Subcutaneous adipose tissue (tissue), 4 donors: ENCODE results near the gene FAM177A1. TPM values are rescaled to one million over a fixed set of nuclear protein-coding genes. Genes with fewer than 3 reads are reported as not detected.

ENCODE experiments used
- CTCF ChIP-seq: fragments of 450-650 bp; IDR thresholded peaks from one replicate; pipeline ENCODE4 v1.5.1; 2016; ENCODE audit warnings: low read depth, mild to moderate bottlenecking, control low read depth, antibody characterized with exemption, moderate library complexity
- total RNA-seq, 4 donors: library from RNA; depleted of rRNA; stranded (reverse); fragments of >200 nt; gene quantifications; one replicate each; pipeline ENCODE4 v1.1.0, GENCODE V29; 2016

Gene FAM177A1
- total RNA-seq, 4 donors from 2014 or later: 23.3 to 58.6 (median 40.5) TPM

DNA sequence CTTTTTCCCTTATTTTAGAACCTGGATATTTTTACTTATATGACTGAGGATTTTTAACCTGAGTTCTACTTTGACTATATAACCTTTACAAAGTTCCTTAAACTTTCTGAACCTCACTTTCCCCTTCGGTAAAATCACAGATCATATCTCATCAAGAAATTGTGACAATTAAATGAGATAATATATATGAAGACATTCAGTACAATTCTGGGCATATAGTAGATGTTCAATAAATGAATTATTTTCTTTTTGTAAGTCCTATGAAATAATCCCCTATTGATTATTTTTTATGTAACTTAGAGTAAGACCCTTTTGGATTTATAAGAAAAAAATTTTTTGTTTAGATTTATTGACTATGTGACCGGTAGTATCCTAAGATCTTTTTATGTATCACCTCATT, 17.6 kb upstream of the FAM177A1 start:
- TF ChIP-seq CTCF: no peak

DNA sequence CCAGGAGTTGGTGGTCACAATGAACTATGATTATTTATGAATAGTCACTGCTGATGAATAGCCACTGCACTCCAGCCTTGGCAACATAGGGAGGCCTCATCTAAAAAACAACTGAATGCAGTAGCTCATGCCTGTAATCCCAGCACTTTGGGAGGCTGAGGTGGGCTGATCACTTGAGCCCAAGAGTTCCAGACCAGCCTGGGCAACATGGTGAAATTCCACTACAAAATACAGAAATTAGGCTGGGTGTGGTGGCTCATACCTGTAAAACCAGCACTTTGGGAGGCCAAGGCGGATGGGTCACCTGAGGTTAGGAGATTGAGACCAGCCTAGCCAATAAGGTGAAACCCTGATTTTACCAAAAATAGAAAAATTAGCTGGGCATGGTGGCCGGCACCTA, 13.5 kb upstream of the FAM177A1 start:
- no peak for TF ChIP-seq CTCF

DNA sequence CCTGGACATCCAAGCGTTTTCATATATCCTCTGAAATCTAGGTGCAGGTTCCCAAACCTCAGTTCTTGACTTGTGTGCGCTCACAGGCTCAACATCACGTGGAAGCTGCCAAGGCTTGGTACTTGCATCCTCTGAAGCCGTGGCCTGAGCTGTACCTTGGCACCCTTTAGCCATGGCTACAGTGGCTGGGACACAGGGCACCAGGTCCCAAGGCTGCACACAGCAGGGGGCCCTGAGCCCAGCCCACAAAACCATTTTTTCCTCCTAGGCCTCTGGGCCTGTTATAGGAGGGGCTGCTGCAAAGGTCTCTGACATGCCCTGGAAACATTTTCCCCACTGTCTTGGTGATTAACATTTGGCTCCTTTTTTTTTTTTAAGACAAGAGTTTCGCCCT, 11.6 kb upstream of the FAM177A1 start:
- TF ChIP-seq CTCF: no peak

GRCh38 chr14:35042632-35043031, 3.4 kb upstream of the FAM177A1 start:
- TF ChIP-seq CTCF: no peak

DNA sequence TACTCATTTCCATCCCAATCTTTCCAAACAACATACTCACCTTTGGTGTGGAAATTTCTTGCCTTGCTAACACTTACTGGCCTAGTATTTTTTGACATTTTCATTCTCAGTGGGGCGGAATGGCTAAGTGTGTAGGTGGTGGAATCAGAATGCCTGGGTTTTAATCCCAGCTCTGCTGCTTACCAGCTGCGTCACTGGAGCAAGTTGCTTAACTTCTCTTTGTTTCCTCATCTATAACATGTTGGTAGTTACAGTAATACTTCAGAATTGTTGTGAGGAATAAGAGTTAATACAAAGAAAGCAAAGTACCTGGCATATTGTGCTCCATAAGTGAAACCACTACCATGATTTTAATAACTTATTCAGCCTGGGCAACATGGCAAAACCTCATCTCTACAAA, 3.0 kb upstream of the FAM177A1 start:
- TF ChIP-seq CTCF: no peak

DNA sequence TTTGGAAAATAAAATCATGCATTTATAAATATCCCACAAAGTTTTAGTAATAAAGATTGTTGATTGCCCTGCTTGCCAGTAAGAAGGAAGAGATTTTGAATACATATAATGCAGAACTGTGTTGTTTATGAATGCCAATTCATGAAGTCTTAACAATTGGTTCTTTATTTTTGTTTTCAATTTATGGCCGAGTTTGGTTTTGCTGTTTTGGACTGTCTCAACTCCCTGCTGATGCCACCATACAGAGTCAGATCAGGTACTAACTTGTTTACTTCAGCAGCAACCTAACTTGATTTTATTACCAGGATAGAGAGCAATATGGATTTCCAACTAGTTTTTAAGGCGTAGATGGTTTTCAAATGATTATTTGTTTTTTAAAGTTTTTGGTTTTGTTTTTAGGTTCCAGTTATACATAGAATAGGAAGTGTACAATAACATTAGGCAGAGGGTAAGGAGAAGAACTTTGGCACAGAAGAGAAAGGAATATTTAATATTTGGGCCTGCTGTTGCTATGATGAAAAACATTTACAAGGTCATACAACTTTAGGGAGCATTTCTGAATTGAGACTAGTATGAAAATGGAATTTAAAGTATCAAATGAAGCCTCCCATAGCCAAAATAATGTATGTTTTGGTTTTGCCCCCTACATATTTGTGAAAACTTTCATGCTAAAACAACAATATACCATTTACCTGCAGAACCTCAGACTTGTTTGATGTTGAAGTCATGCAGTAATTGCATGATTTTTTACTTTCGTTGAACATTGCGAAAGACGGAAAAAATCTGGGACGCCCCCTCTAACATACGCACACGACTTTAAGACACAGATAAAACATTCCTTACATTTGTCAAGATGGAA, 904 bp upstream of the FAM177A1 start:
- no peak for TF ChIP-seq CTCF

GRCh38 chr14:35045798-35046047, 349 bp upstream of the FAM177A1 start:
- no peak for TF ChIP-seq CTCF
